Fibroblast of mammary gland (primary cell): ENCODE measurements around the gene GPR137B.
A peak's percentile ranks its signal among the peaks of the same experiment; 100 is the strongest.

ENCODE experiments used
- DNase-seq: peaks from one replicate; pipeline ENCODE4 v3.0.0-alpha.2; 2010; ENCODE audit warnings: low read depth
- H3K4me3 ChIP-seq: 2 replicates; pipeline ENCODE4 v1.5.1; 2011; ENCODE audit warnings: low read depth, mild to moderate bottlenecking, low read length, moderate library complexity; ENCODE audit not compliant: control insufficient read depth
- CTCF ChIP-seq: conservative IDR thresholded peaks from 2 replicates; pipeline ENCODE4 v1.5.1; 2011; ENCODE audit warnings: low read depth, low read length, inconsistent platforms; ENCODE audit not compliant: control insufficient read depth, insufficient read depth

The GPR137B gene

GRCh38 chr1:236100799-236101198, 41.5 kb upstream of the GPR137B start:
- DNase-seq = no peak
- no peak overlapping the region for H3K4me3 ChIP-seq
- no peak for TF ChIP-seq CTCF

GRCh38 chr1:236101233-236102200, 40.8 kb upstream of the GPR137B start:
- TF ChIP-seq CTCF = no peak
- no peak for DNase-seq

GRCh38 chr1:236102611-236103010, 39.7 kb upstream of the GPR137B start:
- no peak for TF ChIP-seq CTCF
- no peak for DNase-seq
- no peak overlapping the region for H3K4me3 ChIP-seq

More at GRCh38 chr1:236101233-236102200, 40.8 kb upstream of the GPR137B start:
- no peak overlapping the region for H3K4me3 ChIP-seq

- no peak for TF ChIP-seq CTCF
- no peak for DNase-seq
- H3K4me3 ChIP-seq = no peak overlapping the region
Observed at GRCh38 chr1:236103059-236103458, 39.3 kb upstream of the GPR137B start.

- DNase-seq = peak; percentile 66
- TF ChIP-seq CTCF = peak; percentile 82
- H3K4me3 ChIP-seq = no peak overlapping the region
Observed at GRCh38 chr1:236103646-236104218, 38.6 kb upstream of the GPR137B start.

GRCh38 chr1:236107121-236107907, 35.0 kb upstream of the GPR137B start:
- no peak for DNase-seq
- TF ChIP-seq CTCF = no peak
- no peak overlapping the region for H3K4me3 ChIP-seq
